B cell (primary cell): ENCODE measurements around the gene REN. TPM values are rescaled to one million over a fixed set of nuclear protein-coding genes. Genes with fewer than 3 reads are reported as not detected.

ENCODE experiments used
- ATAC-seq: fragments of 200-7000 bp; cut with Tn5 transposase; one replicate; pipeline ENCODE4 v1.10.0; 2021; ENCODE audit warnings: low read depth, mild to moderate bottlenecking, moderate number of reproducible peaks, moderate library complexity
- CTCF ChIA-PET: fragments of 350-600 bp; sonication (Branson Sonifier 250); formaldehyde crosslinking; loops from one replicate; lab custom pipeline; 2021; ENCODE audit warnings: antibody characterized with exemption, inconsistent platforms; lab: Charles Lee
- POLR2A ChIA-PET: fragments of 350-600 bp; sonication (Branson Sonifier 250); formaldehyde crosslinking; loops from one replicate; lab custom pipeline; 2021; ENCODE audit warnings: antibody characterized with exemption; lab: Charles Lee
- DNase-seq: peaks from one replicate; pipeline ENCODE4 v3.0.0; 2013
- H2AFZ ChIP-seq: 2 replicates; pipeline ENCODE4 v1.6.1; 2012; ENCODE audit warnings: mild to moderate bottlenecking, low read depth, low read length; ENCODE audit not compliant: insufficient read depth, poor library complexity, severe bottlenecking
- H3K27ac ChIP-seq, 2 donors: 1 replicate in 1 of 2; 2 replicates in 1 of 2; pipeline ENCODE4 v1.5.1; 2012 to 2013; ENCODE audit warnings: low read length in 2 of 2, mild to moderate bottlenecking in 2 of 2, moderate library complexity in 1 of 2
- H3K27me3 ChIP-seq, 4 experiments: fragments of 200-600 bp in 1 of 4; sonication (generic) in 1 of 4; replicated peaks in 1 of 4; 1 replicate in 2 of 4; 2 replicates in 2 of 4; pipeline versions ENCODE4 v1.6.1 to v1.7.0; 2013 to 2016; ENCODE audit warnings: low read length in 3 of 4, mild to moderate bottlenecking in 2 of 4, mixed read lengths in 1 of 4, moderate library complexity in 1 of 4; ENCODE audit not compliant: insufficient read depth in 4 of 4, control insufficient read depth in 3 of 4; ENCODE audit errors: control extremely low read depth in 1 of 4
- H3K36me3 ChIP-seq, 2 experiments: replicated peaks in 1 of 2; 1 replicate in 1 of 2; 2 replicates in 1 of 2; pipeline versions ENCODE4 v1.6.1 to v1.7.1; 2013; ENCODE audit warnings: low read length in 1 of 2; ENCODE audit not compliant: insufficient read depth in 2 of 2, control insufficient read depth in 1 of 2; ENCODE audit errors: control extremely low read depth in 1 of 2, extremely low read depth in 1 of 2
- H3K4me1 ChIP-seq, 2 donors: fragments of 200-600 bp in 1 of 2; sonication (generic) in 1 of 2; 1 replicate in 1 of 2; 2 replicates in 1 of 2; pipeline versions ENCODE4 v1.5.1 to v1.6.1; 2013 to 2017; ENCODE audit warnings: low read length in 2 of 2; ENCODE audit not compliant: control insufficient read depth in 2 of 2, insufficient read depth in 2 of 2
- H3K4me2 ChIP-seq: replicated peaks from 2 replicates; pipeline ENCODE3; 2012; ENCODE audit warnings: mild to moderate bottlenecking, low read depth, low read length; ENCODE audit not compliant: poor library complexity, severe bottlenecking
- H3K4me3 ChIP-seq, 5 experiments: fragments of 200-600 bp in 1 of 5; sonication (generic) in 1 of 5; 1 replicate in 3 of 5; 2 replicates in 2 of 5; pipeline versions ENCODE4 v1.5.1 to v1.7.0; 2011 to 2016; ENCODE audit warnings: low read length in 4 of 5, mild to moderate bottlenecking in 4 of 5, low read depth in 2 of 5, control low read depth in 1 of 5, moderate library complexity in 1 of 5; ENCODE audit not compliant: insufficient read depth in 1 of 5; ENCODE audit errors: control extremely low read depth in 1 of 5, extremely low read depth in 1 of 5
- H3K79me2 ChIP-seq: fragments of 200-600 bp; sonication (generic); one replicate; pipeline ENCODE4 v1.6.0; 2016; ENCODE audit warnings: low read length; ENCODE audit not compliant: control insufficient read depth, insufficient read depth
- H3K9ac ChIP-seq: fragments of 200-600 bp; sonication (generic); 2 replicates; pipeline ENCODE4 v1.6.1; 2017; ENCODE audit warnings: mild to moderate bottlenecking, low read length, moderate library complexity
- H3K9me3 ChIP-seq, 3 donors: one replicate each; pipeline versions ENCODE4 v1.6.1 to v1.7.1; 2013; ENCODE audit warnings: low read length in 2 of 3; ENCODE audit not compliant: control insufficient read depth in 2 of 3, insufficient read depth in 1 of 3; ENCODE audit errors: control extremely low read depth in 1 of 3
- H4K20me1 ChIP-seq: 2 replicates; pipeline ENCODE4 v1.6.0; 2012; ENCODE audit warnings: mild to moderate bottlenecking, low read length; ENCODE audit not compliant: insufficient read depth, control insufficient read depth, poor library complexity, severe bottlenecking
- H3K27ac Mint-ChIP-seq: one replicate; pipeline ENCODE4 v1.8.0; 2021; ENCODE audit warnings: mixed read lengths
- H3K27me3 Mint-ChIP-seq: one replicate; pipeline ENCODE4 v1.8.0; 2021; ENCODE audit warnings: mixed read lengths
- H3K4me1 Mint-ChIP-seq: one replicate; pipeline ENCODE4 v1.8.0; 2021; ENCODE audit warnings: mixed read lengths
- H3K4me3 Mint-ChIP-seq: one replicate; pipeline ENCODE4 v1.8.0; 2021; ENCODE audit warnings: mixed read lengths
- H3K9me3 Mint-ChIP-seq: one replicate; pipeline ENCODE4 v1.8.0; 2022; ENCODE audit warnings: mixed read lengths; ENCODE audit not compliant: insufficient read depth
- CTCF ChIP-seq: fragments of 200-600 bp; IDR thresholded peaks from one replicate; pipeline ENCODE4 v1.8.0; 2022; ENCODE audit warnings: antibody characterized with exemption, mild to moderate bottlenecking
- EZH2 ChIP-seq: IDR thresholded peaks from 2 replicates; pipeline ENCODE4 v1.6.1; 2012; ENCODE audit warnings: borderline replicate concordance, low read depth, mild to moderate bottlenecking, moderate library complexity, low read length; ENCODE audit not compliant: insufficient read depth, poor library complexity, severe bottlenecking
- WGBS: methylation state at CpG from one replicate; pipeline ENCODE4 v1.1.5; 2013; ENCODE audit warnings: missing lambda C conversion rate; ENCODE audit not compliant: insufficient coverage; 5-methylcytosine and 5-hydroxymethylcytosine counted together
- intact Hi-C: fragments of 100-400 bp; cut with micrococcal nuclease; formaldehyde crosslinking; loops from one replicate; pipeline ENCODE4 v1.10.0; 2022
- polyA plus RNA-seq: library from polyadenylated mRNA; depleted of rRNA; stranded (reverse); fragments of >200 nt; gene quantifications from 2 replicates; pipeline ENCODE4 v1.2.3, GENCODE V29; 2012
- total RNA-seq, 2 donors: library from RNA; stranded (reverse); fragments of 120-200 nt in 1 of 2; gene quantifications; 1 replicate in 1 of 2; 2 replicates in 1 of 2; pipeline versions ENCODE4 v1.2.3 to v1.2.4, GENCODE V29; 2013 to 2022

REN gene
- total and polyA plus RNA-seq, 2 donors (not counting 1 experiment from before 2014, with no cell fraction given), result not detected

- DNase-seq, result no peak
- Histone ChIP-seq H3K4me2 (no peak within 1 kb of the TSS), H3K27ac (no peak within 1 kb of the TSS), H3K9me3 (no peaks in the 10 kb centered on the region), H2AFZ (no peak within 1 kb of the TSS), H3K9ac (no peak within 1 kb of the TSS), H3K4me1 (no peaks in the 10 kb centered on the region), H3K27me3 (peaks cover 0 to 10% (median 2%) of the 10 kb centered on the region in 4 experiments), H3K79me2 (no peaks in the 10 kb centered on the region), H4K20me1 (no peaks in the 10 kb centered on the region), H3K4me3 (no peak within 1 kb of the TSS), H3K36me3 (no peaks in the 10 kb centered on the region)
- WGBS, result 86% methylated on average over 11 of the region's 18 CpGs
- no peaks in the 10 kb centered on the region for H3K9me3 Mint-ChIP-seq
- ATAC-seq, result no peak
- H3K4me1 Mint-ChIP-seq, result no peaks in the 10 kb centered on the region
- intact Hi-C loops, result no loop called here
- POLR2A ChIA-PET, result no interaction called here
- CTCF ChIA-PET, result interaction anchor here (0.8 kb wide), 1 partner anchor 11 kb away, joined by 3 read pairs; no protein-coding TSS in a partner anchor
- H3K27ac Mint-ChIP-seq, result no peak within 1 kb of the TSS
- TF ChIP-seq EZH2 (no peak), CTCF (no peak)
- H3K27me3 Mint-ChIP-seq, result peaks cover 31% of the 10 kb centered on the region
- no peak within 1 kb of the TSS for H3K4me3 Mint-ChIP-seq
Measured at GRCh38 chr1:204196068-204196795, 30.1 kb upstream of the REN start, which contains the start of gene KISS1. TSS of gene KISS1 (minus strand) at chr1:204196491. CDS start at chr1:204192876, 3,615 bp downstream.

GRCh38 chr1:204194771-204195170 is 28.6 kb upstream of the REN start:
- H3K4me2 ChIP-seq, result no peak overlapping the region
- H3K4me3 ChIP-seq, result no peak overlapping the region
- ATAC-seq (no peak), DNase-seq (no peak)
- CTCF ChIA-PET, result interaction anchor here (0.6 kb wide), 1 partner anchor 172 kb away, joined by 3 read pairs; no protein-coding TSS in a partner anchor
- WGBS, result 51% methylated on average over 3 of the region's 7 CpGs
- H3K27me3 ChIP-seq, result peaks cover 0 to 20% (median 5%) of the 10 kb centered on the region in 4 experiments
- POLR2A ChIA-PET, result no interaction called here
- H3K27ac ChIP-seq, result no peak overlapping the region
- H3K9me3 ChIP-seq, result no peaks in the 10 kb centered on the region
- no peaks in the 10 kb centered on the region for H3K9me3 Mint-ChIP-seq
- no peak for TF ChIP-seq EZH2
- no peak for TF ChIP-seq CTCF
- no peaks in the 10 kb centered on the region for H3K36me3 ChIP-seq
- H3K4me3 Mint-ChIP-seq, result no peak overlapping the region
- H2AFZ ChIP-seq, result no peak overlapping the region
- intact Hi-C loops, result no loop called here
- H3K27ac Mint-ChIP-seq, result no peak overlapping the region
- peaks cover 4 to 8% of the 10 kb centered on the region in 2 donors for H3K4me1 ChIP-seq
- H3K9ac ChIP-seq, result no peak overlapping the region
- peaks cover 7% of the 10 kb centered on the region for H3K4me1 Mint-ChIP-seq
- peaks cover 35% of the 10 kb centered on the region for H3K27me3 Mint-ChIP-seq
- H3K79me2 ChIP-seq, result no peaks in the 10 kb centered on the region
- no peaks in the 10 kb centered on the region for H4K20me1 ChIP-seq
